ENCODE results near the gene PCDH8.

DNA sequence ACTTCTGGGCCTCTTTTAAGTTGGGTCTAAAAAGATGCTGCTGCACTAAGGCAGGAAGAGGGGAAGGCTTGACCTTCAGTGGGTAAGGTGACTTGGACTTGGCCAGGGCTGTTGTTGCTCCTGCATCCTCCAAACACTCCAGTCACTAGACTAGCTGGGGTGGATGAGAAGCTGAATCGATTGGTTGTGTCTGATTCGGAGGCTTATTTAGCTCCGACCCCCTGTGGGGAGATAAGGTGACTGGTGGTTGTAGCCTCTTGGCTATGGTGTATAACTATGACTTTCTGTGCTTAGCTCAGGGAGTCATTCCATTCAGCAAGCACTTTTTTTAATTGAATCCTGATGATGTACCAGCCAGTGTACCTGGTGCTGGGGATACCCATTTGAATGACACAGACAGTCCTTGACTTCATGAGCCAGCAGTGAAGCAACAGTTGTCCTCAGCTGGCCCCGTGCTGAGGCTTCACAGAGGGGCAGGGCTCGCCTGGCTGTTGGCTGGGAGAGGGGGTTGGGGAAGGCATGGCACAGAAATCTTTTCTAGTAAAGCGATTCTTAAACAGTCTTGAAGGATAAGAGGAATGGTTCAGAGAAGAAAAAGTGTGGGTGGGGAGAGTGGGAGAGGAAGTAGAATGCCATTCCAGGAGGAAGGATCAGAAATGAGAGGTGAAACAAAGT lies 9.9 kb downstream of the PCDH8 start:
- TF ChIP-seq KAT7 (CRISPR knock-in tag; IDR thresholded peaks at IDR 0.05; ENCODE audit: borderline replicate concordance) (no peak), FOXP1 (CRISPR knock-in tag; IDR thresholded peaks at IDR 0.05; ENCODE audit: borderline replicate concordance) (no peak), TP53 (CRISPR knock-in tag; IDR thresholded peaks at IDR 0.05) (no peak), ATF1 (CRISPR knock-in tag; IDR thresholded peaks at IDR 0.05) (no peak)
- TF ChIP-seq, protein P1, sequence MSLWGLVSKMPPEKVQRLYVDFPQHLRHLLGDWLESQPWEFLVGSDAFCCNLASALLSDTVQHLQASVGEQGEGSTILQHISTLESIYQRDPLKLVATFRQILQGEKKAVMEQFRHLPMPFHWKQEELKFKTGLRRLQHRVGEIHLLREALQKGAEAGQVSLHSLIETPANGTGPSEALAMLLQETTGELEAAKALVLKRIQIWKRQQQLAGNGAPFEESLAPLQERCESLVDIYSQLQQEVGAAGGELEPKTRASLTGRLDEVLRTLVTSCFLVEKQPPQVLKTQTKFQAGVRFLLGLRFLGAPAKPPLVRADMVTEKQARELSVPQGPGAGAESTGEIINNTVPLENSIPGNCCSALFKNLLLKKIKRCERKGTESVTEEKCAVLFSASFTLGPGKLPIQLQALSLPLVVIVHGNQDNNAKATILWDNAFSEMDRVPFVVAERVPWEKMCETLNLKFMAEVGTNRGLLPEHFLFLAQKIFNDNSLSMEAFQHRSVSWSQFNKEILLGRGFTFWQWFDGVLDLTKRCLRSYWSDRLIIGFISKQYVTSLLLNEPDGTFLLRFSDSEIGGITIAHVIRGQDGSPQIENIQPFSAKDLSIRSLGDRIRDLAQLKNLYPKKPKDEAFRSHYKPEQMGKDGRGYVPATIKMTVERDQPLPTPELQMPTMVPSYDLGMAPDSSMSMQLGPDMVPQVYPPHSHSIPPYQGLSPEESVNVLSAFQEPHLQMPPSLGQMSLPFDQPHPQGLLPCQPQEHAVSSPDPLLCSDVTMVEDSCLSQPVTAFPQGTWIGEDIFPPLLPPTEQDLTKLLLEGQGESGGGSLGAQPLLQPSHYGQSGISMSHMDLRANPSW (CRISPR knock-in tag; conservative IDR thresholded peaks at IDR 0.05; ENCODE audit: low read depth) = no peak
- TF ChIP-seq, protein P2, sequence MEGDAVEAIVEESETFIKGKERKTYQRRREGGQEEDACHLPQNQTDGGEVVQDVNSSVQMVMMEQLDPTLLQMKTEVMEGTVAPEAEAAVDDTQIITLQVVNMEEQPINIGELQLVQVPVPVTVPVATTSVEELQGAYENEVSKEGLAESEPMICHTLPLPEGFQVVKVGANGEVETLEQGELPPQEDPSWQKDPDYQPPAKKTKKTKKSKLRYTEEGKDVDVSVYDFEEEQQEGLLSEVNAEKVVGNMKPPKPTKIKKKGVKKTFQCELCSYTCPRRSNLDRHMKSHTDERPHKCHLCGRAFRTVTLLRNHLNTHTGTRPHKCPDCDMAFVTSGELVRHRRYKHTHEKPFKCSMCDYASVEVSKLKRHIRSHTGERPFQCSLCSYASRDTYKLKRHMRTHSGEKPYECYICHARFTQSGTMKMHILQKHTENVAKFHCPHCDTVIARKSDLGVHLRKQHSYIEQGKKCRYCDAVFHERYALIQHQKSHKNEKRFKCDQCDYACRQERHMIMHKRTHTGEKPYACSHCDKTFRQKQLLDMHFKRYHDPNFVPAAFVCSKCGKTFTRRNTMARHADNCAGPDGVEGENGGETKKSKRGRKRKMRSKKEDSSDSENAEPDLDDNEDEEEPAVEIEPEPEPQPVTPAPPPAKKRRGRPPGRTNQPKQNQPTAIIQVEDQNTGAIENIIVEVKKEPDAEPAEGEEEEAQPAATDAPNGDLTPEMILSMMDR (IDR thresholded peaks at IDR 0.05) = no peak
- TF ChIP-seq, protein P3, sequence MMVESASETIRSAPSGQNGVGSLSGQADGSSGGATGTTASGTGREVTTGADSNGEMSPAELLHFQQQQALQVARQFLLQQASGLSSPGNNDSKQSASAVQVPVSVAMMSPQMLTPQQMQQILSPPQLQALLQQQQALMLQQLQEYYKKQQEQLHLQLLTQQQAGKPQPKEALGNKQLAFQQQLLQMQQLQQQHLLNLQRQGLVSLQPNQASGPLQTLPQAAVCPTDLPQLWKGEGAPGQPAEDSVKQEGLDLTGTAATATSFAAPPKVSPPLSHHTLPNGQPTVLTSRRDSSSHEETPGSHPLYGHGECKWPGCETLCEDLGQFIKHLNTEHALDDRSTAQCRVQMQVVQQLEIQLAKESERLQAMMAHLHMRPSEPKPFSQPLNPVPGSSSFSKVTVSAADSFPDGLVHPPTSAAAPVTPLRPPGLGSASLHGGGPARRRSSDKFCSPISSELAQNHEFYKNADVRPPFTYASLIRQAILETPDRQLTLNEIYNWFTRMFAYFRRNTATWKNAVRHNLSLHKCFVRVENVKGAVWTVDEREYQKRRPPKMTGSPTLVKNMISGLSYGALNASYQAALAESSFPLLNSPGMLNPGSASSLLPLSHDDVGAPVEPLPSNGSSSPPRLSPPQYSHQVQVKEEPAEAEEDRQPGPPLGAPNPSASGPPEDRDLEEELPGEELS (CRISPR knock-in tag; IDR thresholded peaks at IDR 0.05) = no peak
